ENCODE results near the gene RABEP1.
"Not testable (repeated sequence)": the region's sequence is repeated elsewhere in the genome, so short reads cannot be mapped to it uniquely, and the experiment has no call there.

Gene RABEP1

DNA sequence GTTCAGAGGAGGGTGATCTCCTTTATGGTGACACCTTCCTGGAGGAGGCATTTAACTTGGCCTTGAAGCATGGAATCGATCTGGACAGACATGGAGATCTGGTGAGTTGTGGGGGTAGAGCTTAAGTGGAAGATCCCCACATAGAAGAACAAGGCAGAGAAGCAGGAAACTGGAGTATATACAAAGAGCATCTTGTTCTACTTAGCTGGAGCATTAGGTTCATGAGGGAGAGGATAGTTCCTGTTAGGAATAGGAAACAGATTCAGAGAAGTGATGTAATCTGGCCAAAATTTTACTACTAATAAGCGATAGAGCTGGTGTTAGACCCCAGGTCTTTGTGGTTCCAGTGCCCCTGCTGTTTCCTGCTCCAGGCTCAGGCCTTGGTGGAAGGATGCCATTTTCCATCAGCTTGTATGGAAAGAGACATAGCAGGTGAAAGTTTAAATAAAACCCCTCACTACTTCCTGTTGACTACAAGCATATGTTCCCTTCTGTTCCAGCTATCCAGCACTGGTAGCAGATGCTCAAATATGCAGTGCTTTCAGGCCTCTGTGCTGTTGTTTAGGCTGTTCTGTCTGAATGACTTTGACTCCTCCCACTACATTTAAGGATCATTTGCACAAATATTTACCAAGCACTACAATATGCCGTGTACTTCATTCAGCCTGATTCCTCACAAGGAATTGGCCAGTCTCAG is 147.3 kb downstream of the RABEP1 start:
- no peak for DNase-seq

DNA sequence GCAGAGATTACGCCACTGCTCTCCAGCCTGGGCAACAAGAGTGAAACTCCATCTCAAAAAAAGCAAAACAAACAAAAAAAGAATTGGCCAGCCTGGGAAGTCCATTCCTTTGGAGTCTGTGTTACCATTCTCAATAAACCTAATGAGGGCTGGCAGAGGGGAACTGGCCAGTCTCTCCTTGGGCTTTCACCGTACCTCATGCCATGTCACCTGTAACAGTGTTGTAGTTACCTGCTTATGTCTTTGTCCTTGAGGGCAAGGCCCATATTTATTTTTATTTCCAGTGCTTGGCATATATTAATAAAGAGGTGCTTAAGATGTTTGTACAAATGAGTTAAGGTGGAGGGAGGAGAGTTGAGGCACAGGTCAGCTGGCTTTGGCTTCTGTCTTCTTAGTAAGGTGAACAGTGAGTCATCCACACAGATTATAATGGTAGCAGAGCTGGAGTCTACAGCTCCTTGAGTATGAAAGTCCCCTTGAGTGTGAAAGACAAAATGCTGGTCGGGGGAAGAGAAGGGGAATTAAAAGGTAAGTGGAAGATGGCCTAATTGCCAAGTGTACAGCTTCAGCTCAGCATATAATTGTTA is 148.4 kb downstream of the RABEP1 start:
- no peak for DNase-seq

DNA sequence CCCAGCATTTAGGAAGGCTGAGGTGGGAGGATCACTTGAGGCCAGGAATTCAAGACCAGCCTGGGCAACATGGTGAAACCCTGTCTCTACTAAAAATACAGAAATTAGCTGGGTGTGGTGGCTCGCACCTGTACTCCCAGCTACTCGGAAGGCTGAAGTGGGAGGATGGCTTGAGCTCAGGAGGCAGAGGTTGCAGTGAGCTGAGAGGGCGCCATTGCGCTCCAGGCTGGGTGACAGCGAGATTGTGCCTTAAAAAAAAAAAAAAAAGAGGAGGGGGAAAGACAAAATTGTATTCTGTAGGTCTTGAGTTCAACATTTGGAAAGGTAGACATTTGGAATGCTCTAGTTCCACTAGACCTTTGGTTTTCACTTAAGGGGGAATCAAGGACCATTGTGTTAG is 149.2 kb downstream of the RABEP1 start:
- not testable (repeated sequence) for DNase-seq

DNA sequence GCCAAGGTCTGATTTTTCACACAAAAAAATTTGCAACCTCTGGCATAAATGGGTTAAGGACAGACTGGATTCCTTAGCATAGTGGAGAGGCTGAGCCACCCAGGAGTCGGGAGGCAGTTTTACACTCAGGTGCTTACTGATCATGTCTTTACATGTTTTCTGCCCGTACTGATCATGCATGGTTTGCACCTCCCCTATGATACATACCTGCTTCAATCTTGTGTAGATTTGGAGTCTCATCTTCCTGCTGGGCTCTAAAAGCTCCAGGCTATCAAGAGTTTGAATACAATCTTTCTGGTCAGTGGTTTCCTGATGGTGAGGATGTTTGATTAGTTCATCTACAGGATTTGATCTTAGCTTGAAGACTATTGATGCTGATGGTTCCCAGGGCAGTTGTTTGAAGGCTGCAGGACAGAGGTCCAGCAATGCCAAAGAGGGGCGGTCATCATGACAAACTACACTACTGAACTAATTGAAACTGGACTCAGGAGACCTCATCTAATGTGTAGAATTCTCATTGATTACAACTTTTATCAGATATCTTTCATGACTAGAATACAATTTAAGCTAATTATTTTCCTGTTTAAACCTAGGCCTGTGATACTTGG is 150.0 kb downstream of the RABEP1 start:
- DNase-seq = no peak

DNA sequence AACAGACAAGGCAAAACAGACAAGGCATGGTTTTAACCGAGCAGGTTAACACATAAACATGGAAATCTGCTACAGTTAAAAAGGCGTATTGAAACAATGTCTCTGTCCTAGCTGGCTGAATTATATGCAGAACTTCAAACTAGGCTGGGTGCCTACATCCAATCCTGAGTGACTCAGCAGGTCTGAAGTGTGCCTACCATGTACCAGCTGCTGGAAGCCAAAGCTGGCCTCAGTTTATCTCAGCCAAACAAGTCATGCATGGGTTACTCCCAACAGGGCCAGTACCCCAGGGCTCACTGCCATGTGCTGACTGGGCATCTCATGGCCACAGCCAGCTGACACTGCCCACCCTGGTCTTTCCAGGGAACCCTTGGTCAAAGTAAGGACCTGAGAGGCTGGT is 152.9 kb downstream of the RABEP1 start:
- no peak for DNase-seq

All from NCI-H1048 (cell line).